Vagina (tissue), 2 donors: ENCODE results near the gene BICD2. TPM values are rescaled to one million over a fixed set of nuclear protein-coding genes. Genes with fewer than 3 reads are reported as not detected.

Source experiments
- DNase-seq, 2 donors: peaks; one replicate each; pipeline ENCODE4 v3.0.0-alpha.2; 2017; ENCODE audit errors: extremely low spot score in 2 of 2
- H3K27ac ChIP-seq: fragments of 200-600 bp; sonication (generic); one replicate; pipeline ENCODE4 v1.5.1; 2019
- H3K27me3 ChIP-seq: fragments of 200-600 bp; sonication (generic); one replicate; pipeline ENCODE4 v1.5.1; 2019
- H3K36me3 ChIP-seq, 2 donors: fragments of 200-600 bp; sonication (generic); one replicate each; pipeline ENCODE4 v1.5.1; 2017 to 2019
- H3K4me1 ChIP-seq: fragments of 200-600 bp; sonication (generic); one replicate; pipeline ENCODE4 v1.5.1; 2019
- H3K4me3 ChIP-seq, 2 donors: fragments of 200-600 bp; sonication (generic); 1 replicate in 1 of 2; 2 replicates in 1 of 2; pipeline ENCODE4 v1.5.1; 2016 to 2019
- H3K9me3 ChIP-seq: fragments of 200-600 bp; sonication (generic); one replicate; pipeline ENCODE4 v1.5.1; 2019
- CTCF ChIP-seq, 3 experiments: fragments of 450-650 bp in 2 of 3; fragments of 200-600 bp in 1 of 3; sonication (generic) in 1 of 3; IDR thresholded peaks; one replicate each; pipeline ENCODE4 v1.5.1; 2017 to 2019; ENCODE audit warnings: antibody characterized with exemption in 3 of 3, mild to moderate bottlenecking in 2 of 3, moderate library complexity in 2 of 3
- POLR2A ChIP-seq, 2 donors: fragments of 450-650 bp; IDR thresholded peaks; one replicate each; pipeline ENCODE4 v1.6.1; 2017; ENCODE audit warnings: antibody characterized with exemption in 2 of 2, mild to moderate bottlenecking in 2 of 2, moderate library complexity in 2 of 2
- POLR2AphosphoS5 ChIP-seq, 2 donors: sonication (generic); formaldehyde crosslinking; IDR thresholded peaks; one replicate each; pipeline ENCODE4 v1.9.0; 2017; ENCODE audit warnings: antibody characterized with exemption in 2 of 2, mild to moderate bottlenecking in 2 of 2, low read depth in 1 of 2; ENCODE audit not compliant: insufficient read depth in 1 of 2
- intact Hi-C: fragments of 100-400 bp; cut with DNase I; formaldehyde crosslinking; loops from one replicate; pipeline ENCODE4 v1.15.1; 2023
- total RNA-seq: library from RNA; depleted of rRNA; stranded (reverse); fragments of >200 nt; gene quantifications from one replicate; pipeline ENCODE4 v1.2.3, GENCODE V29; 2016

The BICD2 gene
- total RNA-seq, 1 donor from 2014 or later: 82.7 TPM

GRCh38 chr9:92749071-92749933 lies 15.3 kb downstream of the BICD2 start:
- no peaks in the 10 kb centered on the region for H3K36me3 ChIP-seq
- H3K27me3 ChIP-seq: no peaks in the 10 kb centered on the region
- H3K4me3 ChIP-seq: no peak overlapping the region
- DNase-seq: no peak
- no peaks in the 10 kb centered on the region for H3K9me3 ChIP-seq
- H3K4me1 ChIP-seq: peaks cover 70% of the 10 kb centered on the region
- intact Hi-C loops: no loop called here
- H3K27ac ChIP-seq: peak overlapping the region; percentile 39
- TF ChIP-seq POLR2A (IDR thresholded peaks at IDR 0.05) (no peak), CTCF (IDR thresholded peaks at IDR 0.05) (no peak), POLR2AphosphoS5 (IDR thresholded peaks at IDR 0.05; ENCODE audit: insufficient read depth in 1 of 2, low read depth in 1 of 2) (no peak)

- H3K4me1 ChIP-seq: peaks cover 70% of the 10 kb centered on the region
- intact Hi-C loops: no loop called here
- no peaks in the 10 kb centered on the region for H3K27me3 ChIP-seq
- no peak for TF ChIP-seq POLR2AphosphoS5 (IDR thresholded peaks at IDR 0.05; ENCODE audit: insufficient read depth in 1 of 2, low read depth in 1 of 2)
- TF ChIP-seq CTCF (IDR thresholded peaks at IDR 0.05): no peak
- no peak for TF ChIP-seq POLR2A (IDR thresholded peaks at IDR 0.05)
- H3K4me3 ChIP-seq: no peak overlapping the region
- no peaks in the 10 kb centered on the region for H3K36me3 ChIP-seq
- no peak for DNase-seq
- no peaks in the 10 kb centered on the region for H3K9me3 ChIP-seq
- H3K27ac ChIP-seq: peak overlapping the region; percentile 39
These were observed 16.5 kb downstream of the BICD2 start for GRCh38 chr9:92748233-92748497.

GRCh38 chr9:92747459-92748232 lies 17.0 kb downstream of the BICD2 start:
- Histone ChIP-seq H3K27me3 (no peaks in the 10 kb centered on the region), H3K9me3 (no peaks in the 10 kb centered on the region), H3K27ac (peak overlapping the region; percentile 39), H3K4me1 (peaks cover 71% of the 10 kb centered on the region), H3K4me3 (no peak overlapping the region), H3K36me3 (no peaks in the 10 kb centered on the region)
- no peak for TF ChIP-seq POLR2A (IDR thresholded peaks at IDR 0.05)
- TF ChIP-seq POLR2AphosphoS5 (IDR thresholded peaks at IDR 0.05; ENCODE audit: insufficient read depth in 1 of 2, low read depth in 1 of 2): no peak
- no peak for TF ChIP-seq CTCF (IDR thresholded peaks at IDR 0.05)
- intact Hi-C loops: no loop called here
- DNase-seq: no peak

- Histone ChIP-seq H3K36me3 (no peaks in the 10 kb centered on the region), H3K9me3 (no peaks in the 10 kb centered on the region), H3K27ac (no peak overlapping the region), H3K4me3 (no peak overlapping the region), H3K4me1 (peaks cover 73% of the 10 kb centered on the region), H3K27me3 (no peaks in the 10 kb centered on the region)
- no peak for DNase-seq
- TF ChIP-seq POLR2AphosphoS5 (IDR thresholded peaks at IDR 0.05; ENCODE audit: insufficient read depth in 1 of 2, low read depth in 1 of 2) (no peak), POLR2A (IDR thresholded peaks at IDR 0.05) (no peak), CTCF (IDR thresholded peaks at IDR 0.05) (no peak)
- intact Hi-C loops: no loop called here
These were observed 17.8 kb downstream of the BICD2 start for GRCh38 chr9:92746567-92747458.
